ENCODE measurements around the gene KCNN3.

The KCNN3 gene

DNA sequence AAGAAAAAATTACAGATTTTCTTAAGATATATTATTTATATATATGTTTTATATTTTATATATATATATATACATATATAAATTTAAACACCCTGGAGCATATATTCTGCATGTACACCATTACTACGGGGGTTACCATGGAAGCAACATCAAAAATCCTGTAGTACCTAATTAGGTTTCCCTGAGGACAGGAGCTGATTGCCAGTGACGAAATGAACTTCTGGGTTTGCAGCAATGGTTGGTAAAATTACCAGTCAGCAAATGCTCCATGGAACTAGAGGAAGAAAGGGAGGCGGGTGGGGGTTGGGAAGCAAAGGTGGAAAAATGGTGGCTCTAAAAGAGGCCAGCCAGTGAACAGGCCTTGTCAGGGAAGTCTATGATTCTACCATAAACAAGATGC is 89.5 kb downstream of the KCNN3 start:
- TF ChIP-seq SIN3A (IDR thresholded peaks at IDR 0.05; ENCODE audit: borderline replicate concordance, insufficient read depth, low read length): no peak
- TF ChIP-seq, protein P1, sequence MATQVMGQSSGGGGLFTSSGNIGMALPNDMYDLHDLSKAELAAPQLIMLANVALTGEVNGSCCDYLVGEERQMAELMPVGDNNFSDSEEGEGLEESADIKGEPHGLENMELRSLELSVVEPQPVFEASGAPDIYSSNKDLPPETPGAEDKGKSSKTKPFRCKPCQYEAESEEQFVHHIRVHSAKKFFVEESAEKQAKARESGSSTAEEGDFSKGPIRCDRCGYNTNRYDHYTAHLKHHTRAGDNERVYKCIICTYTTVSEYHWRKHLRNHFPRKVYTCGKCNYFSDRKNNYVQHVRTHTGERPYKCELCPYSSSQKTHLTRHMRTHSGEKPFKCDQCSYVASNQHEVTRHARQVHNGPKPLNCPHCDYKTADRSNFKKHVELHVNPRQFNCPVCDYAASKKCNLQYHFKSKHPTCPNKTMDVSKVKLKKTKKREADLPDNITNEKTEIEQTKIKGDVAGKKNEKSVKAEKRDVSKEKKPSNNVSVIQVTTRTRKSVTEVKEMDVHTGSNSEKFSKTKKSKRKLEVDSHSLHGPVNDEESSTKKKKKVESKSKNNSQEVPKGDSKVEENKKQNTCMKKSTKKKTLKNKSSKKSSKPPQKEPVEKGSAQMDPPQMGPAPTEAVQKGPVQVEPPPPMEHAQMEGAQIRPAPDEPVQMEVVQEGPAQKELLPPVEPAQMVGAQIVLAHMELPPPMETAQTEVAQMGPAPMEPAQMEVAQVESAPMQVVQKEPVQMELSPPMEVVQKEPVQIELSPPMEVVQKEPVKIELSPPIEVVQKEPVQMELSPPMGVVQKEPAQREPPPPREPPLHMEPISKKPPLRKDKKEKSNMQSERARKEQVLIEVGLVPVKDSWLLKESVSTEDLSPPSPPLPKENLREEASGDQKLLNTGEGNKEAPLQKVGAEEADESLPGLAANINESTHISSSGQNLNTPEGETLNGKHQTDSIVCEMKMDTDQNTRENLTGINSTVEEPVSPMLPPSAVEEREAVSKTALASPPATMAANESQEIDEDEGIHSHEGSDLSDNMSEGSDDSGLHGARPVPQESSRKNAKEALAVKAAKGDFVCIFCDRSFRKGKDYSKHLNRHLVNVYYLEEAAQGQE (IDR thresholded peaks at IDR 0.05; ENCODE audit: insufficient read depth in 1 of 2, low read depth in 2 of 2, low read length in 2 of 2): no peak
- TF ChIP-seq TAF1 (IDR thresholded peaks at IDR 0.05; ENCODE audit: borderline replicate concordance, insufficient read depth, low read length): no peak
- no peak for TF ChIP-seq POLR2AphosphoS5 (IDR thresholded peaks at IDR 0.05; ENCODE audit: low read depth, low read length)
- no peak for TF ChIP-seq FOXP2 (optimal IDR thresholded peaks at IDR 0.05; ENCODE audit: borderline replicate concordance, extremely low read depth, extremely low read length, insufficient read depth)

DNA sequence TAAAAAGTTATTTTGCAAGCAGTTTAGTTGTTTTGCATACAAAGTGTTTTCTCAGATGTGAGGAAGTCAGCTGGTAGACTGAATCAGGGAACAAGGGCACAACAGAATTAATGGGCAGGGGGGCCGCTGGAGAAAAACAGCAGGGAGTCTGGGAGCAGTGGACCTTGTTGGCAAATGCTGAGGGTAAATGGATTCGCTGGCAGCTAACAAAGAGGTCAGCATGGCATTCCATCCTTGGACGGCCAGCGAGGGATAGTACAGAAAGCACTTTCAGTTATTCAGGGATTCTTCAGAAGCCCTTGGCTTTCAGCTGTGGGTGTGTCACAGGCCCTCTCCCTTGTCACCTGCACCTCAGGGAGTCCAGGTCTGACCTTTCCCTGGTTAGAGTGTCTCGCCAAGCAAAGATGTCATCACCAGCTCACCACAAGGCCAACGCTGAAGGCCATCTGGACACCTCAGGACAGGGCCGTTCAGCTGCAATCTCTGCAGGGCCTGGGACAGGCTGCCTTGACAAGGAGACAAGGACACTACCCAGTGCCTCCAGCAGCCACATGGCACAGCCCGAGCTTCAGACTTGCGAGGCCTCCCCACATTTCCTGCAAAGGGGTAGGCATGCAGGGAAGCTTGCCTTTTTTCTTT is 90.4 kb downstream of the KCNN3 start:
- TF ChIP-seq FOXP2 (optimal IDR thresholded peaks at IDR 0.05; ENCODE audit: borderline replicate concordance, extremely low read depth, extremely low read length, insufficient read depth) (no peak), POLR2AphosphoS5 (IDR thresholded peaks at IDR 0.05; ENCODE audit: low read depth, low read length) (no peak), SIN3A (IDR thresholded peaks at IDR 0.05; ENCODE audit: borderline replicate concordance, insufficient read depth, low read length) (no peak), TAF1 (IDR thresholded peaks at IDR 0.05; ENCODE audit: borderline replicate concordance, insufficient read depth, low read length) (no peak)
- TF ChIP-seq, protein P1 (IDR thresholded peaks at IDR 0.05; ENCODE audit: insufficient read depth in 1 of 2, low read depth in 2 of 2, low read length in 2 of 2): no peak

DNA sequence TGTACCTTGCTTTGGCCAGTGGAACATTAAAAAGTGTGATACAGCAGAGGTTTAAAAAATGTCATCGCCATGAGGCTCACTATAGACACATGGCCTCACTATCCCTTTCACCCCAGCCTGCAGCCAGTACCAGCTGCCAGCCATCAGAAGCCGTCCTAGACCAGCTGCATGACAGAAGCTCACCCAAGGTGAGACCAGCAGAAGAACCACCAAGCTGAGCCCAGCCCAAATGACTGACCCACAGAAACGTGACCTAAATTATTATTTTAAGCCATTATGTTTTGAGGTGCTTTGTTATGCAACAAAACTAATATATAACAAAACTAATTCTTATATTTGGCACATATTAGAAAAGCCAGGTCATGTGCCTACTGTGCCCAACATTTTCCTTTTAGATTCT is 91.1 kb downstream of the KCNN3 start:
- TF ChIP-seq TAF1 (IDR thresholded peaks at IDR 0.05; ENCODE audit: borderline replicate concordance, insufficient read depth, low read length) (no peak), SIN3A (IDR thresholded peaks at IDR 0.05; ENCODE audit: borderline replicate concordance, insufficient read depth, low read length) (no peak), FOXP2 (optimal IDR thresholded peaks at IDR 0.05; ENCODE audit: borderline replicate concordance, extremely low read depth, extremely low read length, insufficient read depth) (no peak), POLR2AphosphoS5 (IDR thresholded peaks at IDR 0.05; ENCODE audit: low read depth, low read length) (no peak)
- TF ChIP-seq, protein P1 (IDR thresholded peaks at IDR 0.05; ENCODE audit: insufficient read depth in 1 of 2, low read depth in 2 of 2, low read length in 2 of 2): no peak

DNA sequence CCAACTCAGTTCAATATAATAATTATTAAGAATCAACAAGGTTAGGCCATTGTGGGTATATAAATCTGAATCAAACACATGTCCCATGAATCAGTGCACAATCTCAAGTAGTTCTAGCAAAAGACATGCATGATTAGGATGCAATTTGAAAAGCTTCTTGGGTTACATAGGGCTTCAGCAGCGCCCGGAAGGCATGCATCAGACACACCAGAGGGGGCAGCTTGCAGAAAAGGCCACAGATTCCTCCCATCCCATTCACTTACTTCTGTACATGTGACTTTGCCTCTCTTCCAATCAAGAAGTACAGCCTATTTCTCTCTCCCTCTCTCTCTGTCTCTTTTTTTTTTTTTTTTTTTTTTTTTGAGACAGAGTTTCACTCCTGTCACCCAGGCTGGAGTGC is 91.8 kb downstream of the KCNN3 start:
- TF ChIP-seq POLR2AphosphoS5 (IDR thresholded peaks at IDR 0.05; ENCODE audit: low read depth, low read length) (no peak), TAF1 (IDR thresholded peaks at IDR 0.05; ENCODE audit: borderline replicate concordance, insufficient read depth, low read length) (no peak), FOXP2 (optimal IDR thresholded peaks at IDR 0.05; ENCODE audit: borderline replicate concordance, extremely low read depth, extremely low read length, insufficient read depth) (no peak), SIN3A (IDR thresholded peaks at IDR 0.05; ENCODE audit: borderline replicate concordance, insufficient read depth, low read length) (no peak)
- TF ChIP-seq, protein P1 (IDR thresholded peaks at IDR 0.05; ENCODE audit: insufficient read depth in 1 of 2, low read depth in 2 of 2, low read length in 2 of 2): no peak

Measured in PFSK-1 (cell line).